Islet of Langerhans (tissue), 1 donor: ENCODE results near the gene ZDHHC1.

ENCODE experiments used
- FAIRE-seq: peaks from one replicate; lab custom pipeline; 2011; peaks lifted over from hg19 to GRCh38; lab: Jason Lieb, UNC

Gene ZDHHC1

DNA sequence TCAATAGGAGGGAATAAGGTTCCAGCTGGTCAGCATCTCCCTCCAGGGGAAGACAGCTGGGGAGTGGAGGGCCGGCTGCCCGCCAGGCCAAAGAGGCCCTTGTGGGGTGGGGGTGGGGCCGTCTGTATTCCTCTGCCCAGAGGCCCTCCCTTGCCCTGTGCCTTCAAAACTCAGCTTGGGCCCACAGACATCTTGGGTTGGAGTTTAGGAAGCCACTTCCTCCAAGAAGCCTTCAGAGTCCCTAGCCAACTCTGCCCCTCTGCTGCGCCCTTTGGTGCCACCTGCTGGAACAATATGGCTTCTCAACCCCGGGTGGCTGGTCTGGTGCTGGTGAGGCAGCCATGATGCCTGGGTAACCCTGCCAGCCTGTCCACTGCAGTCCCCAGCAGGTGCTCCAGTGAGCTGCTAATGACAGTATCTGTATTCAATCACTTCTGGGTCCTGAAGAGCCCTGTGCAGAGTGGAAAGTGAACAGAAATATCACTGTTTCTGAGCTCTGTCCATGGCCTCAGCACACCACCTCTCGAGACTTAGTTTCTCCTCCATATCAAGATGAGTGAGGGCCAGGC lies 31.3 kb upstream of the ZDHHC1 start:
- FAIRE-seq, result no peak

GRCh38 chr16:67446968-67447507 lies 30.8 kb upstream of the ZDHHC1 start:
- FAIRE-seq, result no peak

GRCh38 chr16:67445913-67446907 lies 29.9 kb upstream of the ZDHHC1 start:
- FAIRE-seq, result no peak

- no peak for FAIRE-seq
Observed at GRCh38 chr16:67445441-67445912, 29.2 kb upstream of the ZDHHC1 start.

- FAIRE-seq, result no peak
Observed at GRCh38 chr16:67445126-67445426, 28.8 kb upstream of the ZDHHC1 start.

- no peak for FAIRE-seq
Observed at GRCh38 chr16:67444259-67445125, 28.2 kb upstream of the ZDHHC1 start.

DNA sequence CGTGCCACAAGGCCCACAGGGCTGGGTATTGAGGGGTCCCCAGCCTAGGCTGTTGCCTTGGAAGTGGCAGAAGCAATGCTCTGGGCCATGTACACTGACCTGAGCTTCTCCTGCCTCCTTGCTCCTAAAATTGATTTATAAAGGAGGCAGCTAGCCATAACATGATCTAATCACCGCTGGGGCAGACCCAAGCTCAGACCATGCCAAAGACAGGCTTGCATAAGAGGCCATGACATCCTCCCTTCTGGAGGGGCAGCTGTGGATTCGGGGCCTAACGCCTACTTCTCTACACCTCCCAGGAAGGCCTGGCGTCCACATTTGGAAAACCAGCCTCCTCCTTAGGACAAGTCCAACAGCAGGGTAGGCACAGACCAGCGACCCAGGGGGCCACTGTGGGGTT lies 27.0 kb upstream of the ZDHHC1 start:
- FAIRE-seq, result no peak

DNA sequence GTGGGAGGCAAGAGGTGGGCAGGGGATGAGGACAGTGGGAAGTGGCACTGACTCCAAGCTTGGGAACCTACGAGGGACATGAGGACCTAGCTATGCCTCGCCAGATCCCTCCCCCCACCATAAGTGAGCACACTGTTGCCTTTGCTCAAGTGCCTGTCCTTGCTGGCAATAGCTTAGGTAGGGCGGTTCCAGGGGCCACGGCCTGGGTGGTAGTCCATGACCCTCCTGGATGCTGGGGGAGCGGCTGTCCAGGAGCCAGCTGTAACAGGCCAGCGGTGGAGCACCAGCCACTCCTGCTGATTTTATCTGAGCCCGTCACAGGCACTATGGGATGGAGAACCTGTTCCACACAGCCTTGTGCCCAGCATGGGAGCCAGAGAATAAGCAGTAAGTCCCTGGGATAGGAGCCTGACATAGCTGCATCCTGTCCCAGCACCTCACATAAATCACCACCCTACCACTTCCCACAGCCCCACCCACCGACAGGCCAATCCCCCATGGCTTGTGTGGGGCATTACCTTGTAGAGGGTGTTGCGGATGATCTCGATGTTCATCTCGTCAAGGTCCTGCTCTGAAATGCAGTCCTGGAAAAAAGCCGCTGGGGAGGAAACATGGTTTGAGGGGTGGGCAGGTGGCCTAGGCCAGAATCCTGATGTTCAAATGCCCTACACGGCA lies 26.4 kb upstream of the ZDHHC1 start:
- FAIRE-seq, result no peak

DNA sequence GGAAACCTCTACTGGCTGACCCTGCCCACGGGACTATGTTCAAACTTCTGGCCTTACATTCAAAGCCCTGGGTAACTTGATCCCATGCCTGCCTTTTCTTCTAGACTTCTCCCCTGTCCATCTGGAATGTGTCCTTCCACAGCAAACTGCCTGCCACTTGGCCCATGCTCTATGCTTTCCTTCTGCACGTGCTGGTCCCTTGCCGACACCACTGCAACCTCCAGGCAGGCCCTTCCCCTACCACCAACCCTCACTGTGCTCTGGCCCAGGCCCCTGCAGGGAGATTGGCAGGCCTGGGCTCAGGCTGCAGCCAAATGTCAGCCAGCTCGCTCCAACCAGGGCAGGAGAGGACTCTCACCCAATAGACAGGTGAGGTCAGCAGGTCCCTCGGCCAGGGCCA lies 25.6 kb upstream of the ZDHHC1 start:
- FAIRE-seq, result no peak

- no peak for FAIRE-seq
Observed at GRCh38 chr16:67441271-67441753, 25.0 kb upstream of the ZDHHC1 start.

- FAIRE-seq, result no peak
Observed at GRCh38 chr16:67438824-67439393, 22.6 kb upstream of the ZDHHC1 start.

DNA sequence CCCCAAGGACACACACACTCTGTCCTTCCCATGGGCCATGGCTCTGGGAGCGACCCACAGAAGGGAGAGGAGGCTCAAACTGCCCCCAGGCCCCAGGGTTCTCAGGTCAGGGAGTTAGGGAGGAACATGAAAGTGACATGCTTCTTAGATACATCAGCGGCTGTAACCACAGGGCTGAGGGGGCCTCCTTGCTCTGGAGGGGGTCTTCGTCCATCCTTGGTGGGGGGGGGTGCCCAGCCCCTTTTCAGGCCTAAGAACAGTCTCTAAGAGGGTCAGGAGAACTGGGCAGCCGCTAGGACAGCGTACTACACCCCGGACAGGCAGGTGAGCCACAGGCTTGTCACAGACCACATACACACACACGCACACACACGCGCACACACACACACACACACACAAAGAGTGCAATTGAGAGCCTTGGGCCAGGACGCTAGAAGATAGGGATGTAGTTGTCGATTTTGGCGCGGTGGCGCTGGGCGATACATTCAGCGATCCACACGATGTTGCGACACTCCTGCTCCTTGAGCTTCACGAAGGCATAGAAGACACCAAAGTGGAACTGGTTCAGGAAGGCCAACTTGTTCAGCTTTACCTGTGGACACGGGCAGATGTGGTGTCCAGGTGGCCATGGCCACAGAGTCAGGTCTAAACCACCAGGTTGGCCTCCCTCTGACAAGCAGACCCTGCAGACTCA lies 22.0 kb upstream of the ZDHHC1 start:
- FAIRE-seq, result no peak

GRCh38 chr16:67437513-67437912 lies 21.2 kb upstream of the ZDHHC1 start:
- FAIRE-seq, result no peak

GRCh38 chr16:67436640-67437193 lies 20.4 kb upstream of the ZDHHC1 start:
- no peak for FAIRE-seq

- no peak for FAIRE-seq
Observed at GRCh38 chr16:67435758-67436164, 19.5 kb upstream of the ZDHHC1 start.

DNA sequence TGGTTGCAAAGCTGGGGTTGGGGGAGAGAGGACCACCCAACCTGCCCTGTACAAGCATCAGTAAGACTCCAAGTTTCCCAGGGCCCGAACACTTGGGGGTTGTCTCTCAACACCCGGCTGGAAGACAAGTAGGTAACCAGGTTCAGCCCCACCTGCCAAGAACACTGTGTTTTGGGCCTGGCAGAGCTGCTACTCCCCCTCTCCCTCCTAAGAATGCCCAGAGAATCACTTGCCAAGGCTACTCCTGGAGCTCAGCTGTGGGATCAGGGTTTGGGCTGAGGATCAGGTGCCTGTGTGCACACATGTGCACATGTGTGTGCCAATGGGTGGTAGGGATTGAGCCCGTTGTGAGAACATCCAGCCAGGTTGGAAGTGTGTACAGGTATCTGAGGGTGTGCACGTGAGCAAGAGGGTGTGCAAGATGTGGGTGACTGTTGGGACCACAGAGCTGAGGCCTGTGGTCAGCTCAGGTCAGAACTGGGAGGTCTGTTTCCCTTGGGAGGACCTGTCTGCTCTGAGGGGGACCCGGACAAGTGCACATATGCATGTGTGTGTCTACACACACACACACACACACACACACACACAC lies 16.9 kb upstream of the ZDHHC1 start:
- FAIRE-seq, result no peak

- FAIRE-seq, result no peak
Observed at GRCh38 chr16:67432506-67432890, 16.2 kb upstream of the ZDHHC1 start.

GRCh38 chr16:67431775-67432505 lies 15.7 kb upstream of the ZDHHC1 start:
- no peak for FAIRE-seq
